HepG2 (cell line): Measurements from ENCODE around the gene ANKRD12. TPM values are rescaled to one million over a fixed set of nuclear protein-coding genes. Genes with fewer than 3 reads are reported as not detected.

Experiments
- ATAC-seq: fragments of 200-7000 bp; cut with Tn5 transposase; 3 replicates; pipeline ENCODE4 v1.9.1; 2020; ENCODE audit warnings: mild to moderate bottlenecking, moderate library complexity
- BruUV-seq: library from RNA; stranded (reverse); fragments of 400-500 nt; replicated peaks from 2 replicates; lab custom pipeline; 2021; lab: Mats Ljungman, UMichigan
- CTCF ChIA-PET: fragments of 300-600 bp; formaldehyde crosslinking; extraction: SDS; loops from one replicate; lab custom pipeline; 2021; ENCODE audit warnings: low total read pairs, inconsistent platforms, low intra/inter-chr PET ratio; lab: Yijun Ruan, JAX
- POLR2A ChIA-PET: fragments of 350-600 bp; sonication (Branson Sonifier 250); formaldehyde crosslinking; loops from one replicate; lab custom pipeline; 2020; ENCODE audit warnings: antibody characterized with exemption, inconsistent platforms; lab: Yijun Ruan, JAX
- DNase-seq: peaks from one replicate; pipeline ENCODE4 v3.0.0-alpha.2; 2015; ENCODE audit warnings: low spot score
- FAIRE-seq: peaks from 3 replicates; lab custom pipeline; 2011; peaks lifted over from hg19 to GRCh38; lab: Jason Lieb, UNC
- H2AFZ ChIP-seq: one replicate; pipeline ENCODE4 v1.6.1; 2011; ENCODE audit warnings: low read length, inconsistent platforms
- H3K27ac ChIP-seq: fragments of 300-600 bp; 3 replicates; pipeline ENCODE4 v1.8.0; 2011; ENCODE audit warnings: mixed run types, mild to moderate bottlenecking, mixed read lengths, low read length, inconsistent platforms; ENCODE audit not compliant: insufficient read depth; ENCODE audit errors: extremely low read length
- H3K27me3 ChIP-seq, 2 experiments: fragments of 200-600 bp in 1 of 2; 2 replicates in 1 of 2; 3 replicates in 1 of 2; pipeline versions ENCODE4 v1.6.0 to v1.8.0; 2011; ENCODE audit warnings: low read length in 2 of 2, mild to moderate bottlenecking in 2 of 2, moderate library complexity in 2 of 2, inconsistent platforms in 1 of 2; ENCODE audit not compliant: insufficient read depth in 2 of 2, control insufficient read depth in 1 of 2
- H3K36me3 ChIP-seq, 2 experiments: fragments of 200-600 bp in 1 of 2; replicated peaks in 1 of 2; 2 replicates in 1 of 2; 3 replicates in 1 of 2; pipeline versions ENCODE4 v1.5.1 to v1.8.0; 2011; ENCODE audit warnings: low read length in 2 of 2, inconsistent platforms in 1 of 2; ENCODE audit not compliant: insufficient read depth in 2 of 2, control insufficient read depth in 1 of 2
- H3K4me1 ChIP-seq: 2 replicates; pipeline ENCODE4 v1.5.1; 2012; ENCODE audit warnings: low read length, inconsistent platforms; ENCODE audit not compliant: insufficient read depth
- H3K4me2 ChIP-seq: 2 replicates; pipeline ENCODE4 v1.6.0; 2011; ENCODE audit warnings: low read depth, low read length, inconsistent platforms
- H3K4me3 ChIP-seq, 3 experiments: fragments of 200-600 bp in 1 of 3; sonication (generic), shearing (Covaris generic) in 1 of 3; replicated peaks in 1 of 3; 2 replicates each; pipeline ENCODE4 v1.5.1; 2011 to 2016; ENCODE audit warnings: low read length in 3 of 3, inconsistent platforms in 2 of 3, low read depth in 2 of 3, mild to moderate bottlenecking in 2 of 3, control low read depth in 1 of 3, mixed read lengths in 1 of 3; ENCODE audit not compliant: insufficient read depth in 1 of 3
- H3K79me2 ChIP-seq: one replicate; pipeline ENCODE4 v1.6.1; 2011; ENCODE audit warnings: low read length, inconsistent platforms; ENCODE audit not compliant: insufficient read depth
- H3K9ac ChIP-seq: 2 replicates; pipeline ENCODE4 v1.6.0; 2011; ENCODE audit warnings: mild to moderate bottlenecking, low read depth, low read length, inconsistent platforms; ENCODE audit not compliant: insufficient read depth
- H3K9me3 ChIP-seq: 2 replicates; pipeline ENCODE4 v1.5.1; 2012; ENCODE audit warnings: mild to moderate bottlenecking, low read length
- H4K20me1 ChIP-seq: 2 replicates; pipeline ENCODE4 v1.6.0; 2011; ENCODE audit warnings: inconsistent platforms, mild to moderate bottlenecking, low read length, moderate library complexity; ENCODE audit not compliant: insufficient read depth
- JUNB ChIP-seq: sonication (generic); formaldehyde crosslinking; IDR thresholded peaks from 2 replicates; pipeline ENCODE4 v1.8.0; 2022; ENCODE audit warnings: missing genetic modification reagents, mild to moderate bottlenecking, borderline replicate concordance
- MAFF ChIP-seq: IDR thresholded peaks from 2 replicates; pipeline ENCODE4 v1.6.1; 2011; ENCODE audit warnings: low read depth, low read length, improper control_type of control experiment
- MAFK ChIP-seq, 2 experiments: IDR thresholded peaks in 1 of 2; conservative IDR thresholded peaks in 1 of 2; 2 replicates each; pipeline ENCODE4 v1.6.1; 2011; ENCODE audit warnings: improper control_type of control experiment in 2 of 2, low read length in 2 of 2
- SIX1 ChIP-seq: sonication (generic); formaldehyde crosslinking; IDR thresholded peaks from 2 replicates; pipeline ENCODE4 v1.4.0; 2020; ENCODE audit warnings: missing genetic modification reagents, borderline replicate concordance
- STAG1 ChIP-seq: sonication (generic); formaldehyde crosslinking; IDR thresholded peaks from 2 replicates; pipeline ENCODE4 v1.4.0; 2020; ENCODE audit warnings: missing genetic modification reagents
- ZFP62 ChIP-seq: sonication (generic); formaldehyde crosslinking; IDR thresholded peaks from 2 replicates; pipeline ENCODE4 v1.4.0; 2020; ENCODE audit warnings: missing genetic modification reagents
- ZKSCAN1 ChIP-seq: fragments of 150-350 bp; IDR thresholded peaks from 2 replicates; pipeline ENCODE4 v1.6.1; 2014; ENCODE audit warnings: low read length
- ZSCAN30 ChIP-seq: sonication (generic); formaldehyde crosslinking; IDR thresholded peaks from 2 replicates; pipeline ENCODE4 v1.5.0; 2020; ENCODE audit warnings: mild to moderate bottlenecking, missing genetic modification reagents
- WGBS: methylation state at CpG from one replicate; pipeline ENCODE4 v1.1.6; 2017; ENCODE audit warnings: low lambda C conversion rate; 5-methylcytosine and 5-hydroxymethylcytosine counted together
- in situ Hi-C: cut with HindIII; loops from 2 replicates; pipeline ENCODE4 v1.10.0; 2017; ENCODE audit warnings: low pct_unique_long_range_greater_than_20kb; ENCODE audit not compliant: extremely low pct_ligation_motif_present
- intact Hi-C: fragments of 100-400 bp; cut with micrococcal nuclease; formaldehyde crosslinking; loops from one replicate; pipeline ENCODE4 v1.10.0; 2022; ENCODE audit not compliant: unreplicated experiment
- polyA plus RNA-seq, 8 experiments: library from polyadenylated mRNA; depleted of rRNA in 3 of 8; stranded (reverse) in 7 of 8; unstranded in 1 of 8; fragments of >200 nt; fragmentation: Illumina TruSeq in 4 of 8; extraction: Trizol in 4 of 8; gene quantifications; 2 replicates each; pipeline versions ENCODE4 v1.2.1 to v1.2.3, GENCODE V29; 2011 to 2016; ENCODE audit warnings: low read depth in 4 of 8, missing spikeins in 1 of 8, mixed read lengths in 1 of 8; ENCODE audit not compliant: insufficient read depth in 1 of 8
- total RNA-seq, 5 experiments: library from RNA; depleted of rRNA; stranded (reverse); fragments of >200 nt; fragmentation: Illumina TruSeq; extraction: Trizol; gene quantifications; 2 replicates each; pipeline ENCODE4 v1.2.3, GENCODE V29; 2016; ENCODE audit warnings: low read depth in 1 of 5
- TF ChIP-seq, protein P1 (sequence below): sonication (generic); formaldehyde crosslinking; IDR thresholded peaks from 2 replicates; pipeline ENCODE4 v1.4.0; 2020; ENCODE audit warnings: mild to moderate bottlenecking, missing genetic modification reagents
- TF ChIP-seq, protein P2 (sequence below): sonication (generic); formaldehyde crosslinking; IDR thresholded peaks from 2 replicates; pipeline ENCODE4 v1.4.0; 2020; ENCODE audit warnings: missing genetic modification reagents, borderline replicate concordance
- TF ChIP-seq, protein P3 (sequence below): sonication (generic); formaldehyde crosslinking; IDR thresholded peaks from 2 replicates; pipeline ENCODE4 v1.5.0; 2020; ENCODE audit warnings: mild to moderate bottlenecking, missing genetic modification reagents

The ANKRD12 gene
- total and polyA plus RNA-seq, 2 of the 13 experiments (the other 11 are each of a cell fraction or from before 2014, with no cell fraction given) = 6.0 to 23.2 TPM

DNA sequence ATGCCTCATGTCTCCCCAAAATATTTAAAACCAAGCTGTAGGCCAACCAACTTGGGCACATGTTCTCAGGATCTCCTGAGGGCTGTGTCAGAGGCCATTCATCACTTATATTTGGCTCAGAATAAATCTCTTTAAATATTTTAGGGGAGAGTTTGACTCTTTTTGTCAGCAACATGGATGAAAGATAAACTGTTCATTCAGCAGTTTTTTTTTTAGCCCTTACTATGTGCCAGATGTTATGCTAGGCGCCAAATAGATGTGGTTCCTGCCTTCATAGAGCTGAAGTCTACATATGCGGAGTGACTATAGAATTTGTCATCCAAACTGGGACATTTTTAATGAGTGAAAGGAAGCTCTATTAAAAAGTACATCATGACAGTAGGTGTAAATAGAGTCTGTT, 155.5 kb downstream of the ANKRD12 start:
- POLR2A ChIA-PET = no interaction called here
- FAIRE-seq (no peak), ATAC-seq (no peak), DNase-seq (no peak)
- TF ChIP-seq MAFK (conservative IDR thresholded peaks at IDR 0.05 in 1 of 2, IDR thresholded peaks at IDR 0.05 in 1 of 2; ENCODE audit: low read length in 2 of 2) (peak; percentile 29 to 69; a peak in 2 of 4 replicates), ZFP62 (CRISPR knock-in tag) (no peak), MAFF (peak; percentile 29; the same call in 1 of the 2 replicates), STAG1 (no peak)
- H4K20me1 ChIP-seq = no peaks in the 10 kb centered on the region
- WGBS = 70% methylated on average over 2 of the region's 2 CpGs
- no TSS peak for BruUV-seq
- peaks cover 11% of the 10 kb centered on the region for H3K9me3 ChIP-seq
- H2AFZ ChIP-seq = no peak overlapping the region
- no peak overlapping the region for H3K4me2 ChIP-seq
- no peaks in the 10 kb centered on the region; a peak in 1 of 5 replicates for H3K27me3 ChIP-seq
- H3K79me2 ChIP-seq = no peaks in the 10 kb centered on the region
- no peak overlapping the region for H3K9ac ChIP-seq
- 0 out of 2 replicates have a peak, but pooled peaks cover 5% of the 10 kb centered on the region for H3K4me1 ChIP-seq
- no peak overlapping the region for H3K27ac ChIP-seq
- CTCF ChIA-PET = no interaction called here
- intact Hi-C loops = no loop called here
- in situ Hi-C loops = no loop called here
- no peak overlapping the region for H3K4me3 ChIP-seq
- no peaks in the 10 kb centered on the region for H3K36me3 ChIP-seq

DNA sequence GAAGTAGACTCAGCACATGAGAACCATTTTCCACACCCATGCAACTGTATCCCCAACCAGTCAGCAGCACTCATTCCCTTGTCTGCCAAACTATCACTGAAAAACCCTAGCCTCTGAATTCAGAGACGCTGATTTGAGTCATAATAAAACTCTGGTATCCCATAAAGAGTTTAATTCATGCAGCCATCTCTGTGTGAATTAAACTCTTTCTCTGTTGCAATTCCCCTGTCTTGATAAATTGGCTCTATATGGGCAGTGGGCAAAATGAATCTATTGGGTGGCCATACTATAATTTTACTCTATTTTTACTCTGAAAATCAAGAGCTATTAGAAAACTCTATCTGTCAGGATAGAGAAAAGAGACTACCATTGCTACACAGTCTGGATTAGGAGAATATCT, 157.4 kb downstream of the ANKRD12 start:
- DNase-seq (no peak), ATAC-seq (no peak), FAIRE-seq (no peak)
- Histone ChIP-seq H3K9me3 (peaks cover 11% of the 10 kb centered on the region), H4K20me1 (no peaks in the 10 kb centered on the region), H3K79me2 (no peaks in the 10 kb centered on the region), H3K4me2 (no peak overlapping the region), H2AFZ (no peak overlapping the region), H3K36me3 (no peaks in the 10 kb centered on the region), H3K27me3 (no peaks in the 10 kb centered on the region; a peak in 1 of 5 replicates), H3K4me3 (no peak overlapping the region), H3K27ac (no peak overlapping the region), H3K9ac (no peak overlapping the region), H3K4me1 (peaks cover 9% of the 10 kb centered on the region; the same call in 1 of the 2 replicates)
- in situ Hi-C loops (no loop called here), intact Hi-C loops (no loop called here)
- CTCF ChIA-PET = no interaction called here
- no TSS peak for BruUV-seq
- 10% methylated on average over 1 of the region's 1 CpG for WGBS
- POLR2A ChIA-PET = no interaction called here
- no peak for TF ChIP-seq SIX1
- TF ChIP-seq, protein P1, sequence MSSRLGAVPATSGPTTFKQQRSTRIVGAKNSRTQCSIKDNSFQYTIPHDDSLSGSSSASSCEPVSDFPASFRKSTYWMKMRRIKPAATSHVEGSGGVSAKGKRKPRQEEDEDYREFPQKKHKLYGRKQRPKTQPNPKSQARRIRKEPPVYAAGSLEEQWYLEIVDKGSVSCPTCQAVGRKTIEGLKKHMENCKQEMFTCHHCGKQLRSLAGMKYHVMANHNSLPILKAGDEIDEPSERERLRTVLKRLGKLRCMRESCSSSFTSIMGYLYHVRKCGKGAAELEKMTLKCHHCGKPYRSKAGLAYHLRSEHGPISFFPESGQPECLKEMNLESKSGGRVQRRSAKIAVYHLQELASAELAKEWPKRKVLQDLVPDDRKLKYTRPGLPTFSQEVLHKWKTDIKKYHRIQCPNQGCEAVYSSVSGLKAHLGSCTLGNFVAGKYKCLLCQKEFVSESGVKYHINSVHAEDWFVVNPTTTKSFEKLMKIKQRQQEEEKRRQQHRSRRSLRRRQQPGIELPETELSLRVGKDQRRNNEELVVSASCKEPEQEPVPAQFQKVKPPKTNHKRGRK (CRISPR knock-in tag) = no peak
- no peak for TF ChIP-seq ZKSCAN1
- TF ChIP-seq, protein P2, sequence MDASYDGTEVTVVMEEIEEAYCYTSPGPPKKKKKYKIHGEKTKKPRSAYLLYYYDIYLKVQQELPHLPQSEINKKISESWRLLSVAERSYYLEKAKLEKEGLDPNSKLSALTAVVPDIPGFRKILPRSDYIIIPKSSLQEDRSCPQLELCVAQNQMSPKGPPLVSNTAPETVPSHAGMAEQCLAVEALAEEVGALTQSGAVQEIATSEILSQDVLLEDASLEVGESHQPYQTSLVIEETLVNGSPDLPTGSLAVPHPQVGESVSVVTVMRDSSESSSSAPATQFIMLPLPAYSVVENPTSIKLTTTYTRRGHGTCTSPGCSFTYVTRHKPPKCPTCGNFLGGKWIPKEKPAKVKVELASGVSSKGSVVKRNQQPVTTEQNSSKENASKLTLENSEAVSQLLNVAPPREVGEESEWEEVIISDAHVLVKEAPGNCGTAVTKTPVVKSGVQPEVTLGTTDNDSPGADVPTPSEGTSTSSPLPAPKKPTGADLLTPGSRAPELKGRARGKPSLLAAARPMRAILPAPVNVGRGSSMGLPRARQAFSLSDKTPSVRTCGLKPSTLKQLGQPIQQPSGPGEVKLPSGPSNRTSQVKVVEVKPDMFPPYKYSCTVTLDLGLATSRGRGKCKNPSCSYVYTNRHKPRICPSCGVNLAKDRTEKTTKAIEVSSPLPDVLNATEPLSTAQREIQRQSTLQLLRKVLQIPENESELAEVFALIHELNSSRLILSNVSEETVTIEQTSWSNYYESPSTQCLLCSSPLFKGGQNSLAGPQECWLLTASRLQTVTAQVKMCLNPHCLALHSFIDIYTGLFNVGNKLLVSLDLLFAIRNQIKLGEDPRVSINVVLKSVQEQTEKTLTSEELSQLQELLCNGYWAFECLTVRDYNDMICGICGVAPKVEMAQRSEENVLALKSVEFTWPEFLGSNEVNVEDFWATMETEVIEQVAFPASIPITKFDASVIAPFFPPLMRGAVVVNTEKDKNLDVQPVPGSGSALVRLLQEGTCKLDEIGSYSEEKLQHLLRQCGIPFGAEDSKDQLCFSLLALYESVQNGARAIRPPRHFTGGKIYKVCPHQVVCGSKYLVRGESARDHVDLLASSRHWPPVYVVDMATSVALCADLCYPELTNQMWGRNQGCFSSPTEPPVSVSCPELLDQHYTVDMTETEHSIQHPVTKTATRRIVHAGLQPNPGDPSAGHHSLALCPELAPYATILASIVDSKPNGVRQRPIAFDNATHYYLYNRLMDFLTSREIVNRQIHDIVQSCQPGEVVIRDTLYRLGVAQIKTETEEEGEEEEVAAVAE (CRISPR knock-in tag) = no peak
- TF ChIP-seq, protein P3, sequence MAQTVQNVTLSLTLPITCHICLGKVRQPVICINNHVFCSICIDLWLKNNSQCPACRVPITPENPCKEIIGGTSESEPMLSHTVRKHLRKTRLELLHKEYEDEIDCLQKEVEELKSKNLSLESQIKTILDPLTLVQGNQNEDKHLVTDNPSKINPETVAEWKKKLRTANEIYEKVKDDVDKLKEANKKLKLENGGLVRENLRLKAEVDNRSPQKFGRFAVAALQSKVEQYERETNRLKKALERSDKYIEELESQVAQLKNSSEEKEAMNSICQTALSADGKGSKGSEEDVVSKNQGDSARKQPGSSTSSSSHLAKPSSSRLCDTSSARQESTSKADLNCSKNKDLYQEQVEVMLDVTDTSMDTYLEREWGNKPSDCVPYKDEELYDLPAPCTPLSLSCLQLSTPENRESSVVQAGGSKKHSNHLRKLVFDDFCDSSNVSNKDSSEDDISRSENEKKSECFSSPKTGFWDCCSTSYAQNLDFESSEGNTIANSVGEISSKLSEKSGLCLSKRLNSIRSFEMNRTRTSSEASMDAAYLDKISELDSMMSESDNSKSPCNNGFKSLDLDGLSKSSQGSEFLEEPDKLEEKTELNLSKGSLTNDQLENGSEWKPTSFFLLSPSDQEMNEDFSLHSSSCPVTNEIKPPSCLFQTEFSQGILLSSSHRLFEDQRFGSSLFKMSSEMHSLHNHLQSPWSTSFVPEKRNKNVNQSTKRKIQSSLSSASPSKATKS (CRISPR knock-in tag) = no peak
- no peak for TF ChIP-seq ZSCAN30 (CRISPR knock-in tag)
- no peak for TF ChIP-seq JUNB (CRISPR knock-in tag)
